Measurements from ENCODE around the gene NDRG3. TPM values are rescaled to one million over a fixed set of nuclear protein-coding genes. Genes with fewer than 3 reads are reported as not detected.
A peak's percentile ranks its signal among the peaks of the same experiment; 100 is the strongest.

NDRG3 gene
- total and polyA plus RNA-seq, 7 experiments from 2014 or later: 20.8 to 49.4 (median 29.5) TPM

- Mint-ChIP-seq H3K27ac (peak overlapping the region in 1 of 9 donors; percentile 25), H3K36me3 (peaks cover 0 to 23% (median 17%) of the 10 kb centered on the region in 5 donors), H3K9me3 (no peaks in the 10 kb centered on the region), H3K27me3 (no peaks in the 10 kb centered on the region), H3K4me3 (no peak overlapping the region), H3K4me1 (peaks cover 13 to 26% (median 23%) of the 10 kb centered on the region in 7 donors)
- no peaks in the 10 kb centered on the region for H3K9me3 ChIP-seq (ENCODE audit: control insufficient read depth in 2 of 3, low read length in 3 of 3)
- no peak for ATAC-seq
- POLR2A ChIA-PET: interaction anchor here (0.7 to 1.2 kb wide), 3 partner anchors 9 to 425 kb away, joined by 3 to 5 read pairs (median 4); partner anchors contain the start of gene SLA2
- peaks cover 0 to 28% (median 0%) of the 10 kb centered on the region in 3 experiments for H3K36me3 ChIP-seq (ENCODE audit: control insufficient read depth in 2 of 3, insufficient read depth in 3 of 3, low read length in 3 of 3)
- no peak overlapping the region for H3K4me3 ChIP-seq (ENCODE audit: low read length)
- intact Hi-C loops (cut with micrococcal nuclease): no loop called here
- CTCF ChIA-PET: interaction anchor here (1.3 kb wide), 1 partner anchor 43 kb away, joined by 5 read pairs; no protein-coding TSS in a partner anchor
- H3K27me3 ChIP-seq (ENCODE audit: control insufficient read depth in 2 of 2, insufficient read depth in 2 of 2, low read length in 2 of 2): no peaks in the 10 kb centered on the region
- no peak for DNase-seq
- H3K27ac ChIP-seq (ENCODE audit: low read depth, low read length): no peak overlapping the region
- peaks cover 15 to 20% of the 10 kb centered on the region in 2 donors for H3K4me1 ChIP-seq (ENCODE audit: control insufficient read depth in 2 of 2, insufficient read depth in 2 of 2, low read length in 2 of 2)
Measured at GRCh38 chr20:36654506-36654905, 91.4 kb downstream of the NDRG3 start.

- ChIA-PET POLR2A (no interaction called here), CTCF (no interaction called here)
- intact Hi-C loops (cut with micrococcal nuclease): no loop called here
- no peak overlapping the region for H3K27ac Mint-ChIP-seq
- no peak for DNase-seq
- no peak overlapping the region for H3K27ac ChIP-seq (ENCODE audit: low read depth, low read length)
- H3K9me3 ChIP-seq (ENCODE audit: control insufficient read depth in 2 of 3, low read length in 3 of 3): no peaks in the 10 kb centered on the region
- peaks cover 0 to 28% (median 0%) of the 10 kb centered on the region in 3 experiments for H3K36me3 ChIP-seq (ENCODE audit: control insufficient read depth in 2 of 3, insufficient read depth in 3 of 3, low read length in 3 of 3)
- H3K9me3 Mint-ChIP-seq: no peaks in the 10 kb centered on the region
- H3K36me3 Mint-ChIP-seq: peaks cover 0 to 23% (median 17%) of the 10 kb centered on the region in 5 donors
- no peaks in the 10 kb centered on the region for H3K27me3 Mint-ChIP-seq
- no peaks in the 10 kb centered on the region for H3K27me3 ChIP-seq (ENCODE audit: control insufficient read depth in 2 of 2, insufficient read depth in 2 of 2, low read length in 2 of 2)
- H3K4me3 ChIP-seq (ENCODE audit: low read length): no peak overlapping the region
- ATAC-seq: no peak
- H3K4me3 Mint-ChIP-seq: no peak overlapping the region
- peaks cover 8 to 12% of the 10 kb centered on the region in 2 donors for H3K4me1 ChIP-seq (ENCODE audit: control insufficient read depth in 2 of 2, insufficient read depth in 2 of 2, low read length in 2 of 2)
- H3K4me1 Mint-ChIP-seq: peaks cover 7 to 18% (median 15%) of the 10 kb centered on the region in 7 donors
Measured at GRCh38 chr20:36653456-36653855, 92.4 kb downstream of the NDRG3 start.

DNA sequence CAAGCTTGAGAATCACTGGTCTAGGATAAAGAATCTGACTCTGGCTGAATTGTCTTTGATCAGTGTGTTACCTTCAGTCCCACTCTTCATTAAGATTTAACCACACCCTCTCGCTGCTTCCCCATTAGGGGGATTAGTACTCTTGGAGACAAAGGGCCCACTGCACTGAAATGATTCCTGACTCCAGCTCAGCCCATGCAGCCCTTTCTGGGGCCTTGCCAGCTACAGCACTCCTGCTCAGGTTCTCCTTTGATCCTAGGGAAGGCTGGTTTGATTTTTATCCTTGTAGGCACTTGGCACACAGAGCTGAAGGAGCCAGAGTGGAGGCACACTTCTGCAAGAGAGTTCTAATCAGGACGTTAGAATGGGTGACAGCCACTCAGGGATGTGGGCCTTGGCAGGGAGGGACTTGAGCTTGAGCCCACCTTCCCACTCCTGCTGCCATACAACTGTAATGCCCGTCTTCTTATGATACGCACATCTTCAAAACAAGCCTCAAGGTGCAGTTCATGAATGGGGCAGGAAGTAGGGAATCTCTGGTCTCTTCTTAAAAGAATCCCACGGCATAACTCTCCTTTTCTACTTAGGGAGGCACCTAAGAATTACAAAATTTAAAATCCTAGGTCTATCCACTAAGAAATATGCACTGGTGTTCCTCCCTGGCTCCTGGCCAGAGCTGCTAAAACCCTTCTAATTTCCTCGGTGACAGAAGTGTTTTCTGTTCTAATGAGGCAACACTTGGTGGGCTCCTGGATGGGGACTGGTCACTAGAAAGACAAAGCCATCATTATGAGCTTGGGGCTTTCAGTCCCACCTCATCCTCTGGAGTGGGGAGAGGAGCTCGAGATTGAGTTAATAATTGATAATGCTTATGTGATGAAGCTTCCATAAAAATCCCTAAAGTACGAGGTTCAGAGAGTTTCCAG lies 98.4 kb downstream of the NDRG3 start:
- ATAC-seq (no peak), DNase-seq (no peak)
- Histone ChIP-seq H3K9me3 (ENCODE audit: control insufficient read depth in 2 of 3, low read length in 3 of 3) (no peaks in the 10 kb centered on the region), H3K4me1 (ENCODE audit: control insufficient read depth in 2 of 2, insufficient read depth in 2 of 2, low read length in 2 of 2) (peaks cover 23 to 25% of the 10 kb centered on the region in 2 donors), H3K27me3 (ENCODE audit: control insufficient read depth in 2 of 2, insufficient read depth in 2 of 2, low read length in 2 of 2) (no peaks in the 10 kb centered on the region), H3K36me3 (ENCODE audit: control insufficient read depth in 2 of 3, insufficient read depth in 3 of 3, low read length in 3 of 3) (peaks cover 0 to 3% (median 0%) of the 10 kb centered on the region in 3 experiments), H3K4me3 (ENCODE audit: low read length) (no peak overlapping the region), H3K27ac (ENCODE audit: low read depth, low read length) (peak overlapping the region; percentile 3)
- ChIA-PET CTCF (interaction anchor here (0.6 to 4.4 kb wide), 2 partner anchors 35 to 195 kb away, joined by 5 to 43 read pairs; no protein-coding TSS in a partner anchor), POLR2A (interaction anchor here (0.6 to 9.2 kb wide), 7 partner anchors 16 to 208 kb away, joined by 3 to 74 read pairs (median 4); partner anchors contain the start of gene RAB5IF)
- peaks cover 22 to 52% (median 47%) of the 10 kb centered on the region in 7 donors for H3K4me1 Mint-ChIP-seq
- H3K4me3 Mint-ChIP-seq: peak overlapping the region in 9 of 10 donors; percentile 20 to 97 (median 56)
- H3K36me3 Mint-ChIP-seq: peaks cover 0 to 20% (median 7%) of the 10 kb centered on the region in 5 donors
- no peaks in the 10 kb centered on the region for H3K9me3 Mint-ChIP-seq
- intact Hi-C loops (cut with micrococcal nuclease): loop anchor here in 1 of 2 donors (5.0 kb wide), 1 partner anchor 100 kb away; the partner anchor contains the start of gene NDRG3
- H3K27me3 Mint-ChIP-seq: no peaks in the 10 kb centered on the region
- H3K27ac Mint-ChIP-seq: peak overlapping the region; percentile 52 to 99 (median 92)

DNA sequence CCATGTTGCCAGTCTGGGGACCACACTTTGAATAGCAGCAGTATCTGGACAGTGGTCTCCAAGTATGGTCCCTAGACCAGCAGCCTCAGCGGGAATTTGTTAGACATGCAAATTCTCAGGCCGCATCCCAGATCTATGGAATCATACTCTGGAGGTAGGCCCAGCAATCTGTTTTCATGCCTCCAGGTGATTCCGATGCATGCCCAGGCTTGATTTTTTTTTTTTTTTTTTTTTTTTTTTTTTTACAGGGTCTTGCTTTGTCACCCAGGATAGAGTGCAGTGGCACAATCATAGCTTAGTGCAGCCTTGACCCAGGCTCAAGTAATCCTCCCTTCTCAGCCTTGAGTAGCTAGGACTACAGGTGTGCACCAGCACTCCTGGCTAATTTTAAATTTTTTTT lies 99.2 kb downstream of the NDRG3 start:
- intact Hi-C loops (cut with micrococcal nuclease): loop anchor here (1.0 to 5.0 kb wide), 6 partner anchors 16 to 101 kb away; partner anchors contain the start of genes NDRG3 (in 1 of the 2), RAB5IF (in 1 of the 2) and TGIF2 (in 1 of the 2)
- Histone ChIP-seq H3K9me3 (ENCODE audit: control insufficient read depth in 2 of 3, low read length in 3 of 3) (no peaks in the 10 kb centered on the region), H3K4me1 (ENCODE audit: control insufficient read depth in 2 of 2, insufficient read depth in 2 of 2, low read length in 2 of 2) (peaks cover 27 to 33% of the 10 kb centered on the region in 2 donors), H3K27me3 (ENCODE audit: control insufficient read depth in 2 of 2, insufficient read depth in 2 of 2, low read length in 2 of 2) (no peaks in the 10 kb centered on the region), H3K36me3 (ENCODE audit: control insufficient read depth in 2 of 3, insufficient read depth in 3 of 3, low read length in 3 of 3) (peaks cover 0 to 1% (median 1%) of the 10 kb centered on the region in 3 experiments), H3K27ac (ENCODE audit: low read depth, low read length) (peak overlapping the region; percentile 85), H3K4me3 (ENCODE audit: low read length) (no peak overlapping the region)
- Mint-ChIP-seq H3K4me3 (peak overlapping the region; percentile 51 to 100 (median 98)), H3K4me1 (peaks cover 27 to 60% (median 54%) of the 10 kb centered on the region in 7 donors), H3K9me3 (peaks cover 0 to 2% (median 0%) of the 10 kb centered on the region in 11 donors), H3K27ac (peak overlapping the region; percentile 83 to 99 (median 97)), H3K36me3 (peaks cover 0 to 24% (median 6%) of the 10 kb centered on the region in 5 donors), H3K27me3 (no peaks in the 10 kb centered on the region)
- ATAC-seq (no peak), DNase-seq (no peak)
- CTCF ChIA-PET: interaction anchor here (0.6 to 4.4 kb wide), 4 partner anchors 9 to 195 kb away, joined by 5 to 43 read pairs (median 7); no protein-coding TSS in a partner anchor
- POLR2A ChIA-PET: interaction anchor here (0.6 to 9.2 kb wide), 10 partner anchors 10 to 153 kb away, joined by 3 to 74 read pairs (median 7); partner anchors contain the start of gene RAB5IF

GRCh38 chr20:36645998-36646397 lies 99.9 kb downstream of the NDRG3 start, which contains the start of gene SLA2:
TSS of gene SLA2 (minus strand) at chr20:36646196. CDS start at chr20:36641335, 4,861 bp downstream.
- ChIA-PET POLR2A (interaction anchor here (0.6 to 9.2 kb wide), 19 partner anchors 9 to 398 kb away, joined by 3 to 74 read pairs (median 4); partner anchors contain the start of genes DSN1 and RAB5IF), CTCF (interaction anchor here (1.0 to 4.4 kb wide), 8 partner anchors 10 to 41 kb away, joined by 3 to 43 read pairs (median 8); partner anchors contain the start of gene RAB5IF)
- Mint-ChIP-seq H3K4me1 (peaks cover 31 to 67% (median 58%) of the 10 kb centered on the region in 7 donors), H3K9me3 (peaks cover 0 to 2% (median 0%) of the 10 kb centered on the region in 11 donors), H3K27me3 (no peaks in the 10 kb centered on the region), H3K36me3 (peaks cover 0 to 25% (median 5%) of the 10 kb centered on the region in 5 donors), H3K27ac (peak within 1 kb of the TSS; percentile 94 to 99 (median 97)), H3K4me3 (peak within 1 kb of the TSS; percentile 93 to 100 (median 99))
- H3K36me3 ChIP-seq (ENCODE audit: control insufficient read depth in 2 of 3, insufficient read depth in 3 of 3, low read length in 3 of 3): peaks cover 0 to 8% (median 5%) of the 10 kb centered on the region in 3 experiments
- no peaks in the 10 kb centered on the region for H3K27me3 ChIP-seq (ENCODE audit: control insufficient read depth in 2 of 2, insufficient read depth in 2 of 2, low read length in 2 of 2)
- ATAC-seq: peak; percentile 92
- peaks cover 30 to 35% of the 10 kb centered on the region in 2 donors for H3K4me1 ChIP-seq (ENCODE audit: control insufficient read depth in 2 of 2, insufficient read depth in 2 of 2, low read length in 2 of 2)
- peak within 1 kb of the TSS; percentile 85 for H3K27ac ChIP-seq (ENCODE audit: low read depth, low read length)
- intact Hi-C loops (cut with micrococcal nuclease): loop anchor here (1.0 to 5.0 kb wide), 11 partner anchors 13 to 101 kb away; partner anchors contain the start of genes RAB5IF (in 2 of the 2), NDRG3 (in 1 of the 2) and TGIF2 (in 1 of the 2)
- no peaks in the 10 kb centered on the region for H3K9me3 ChIP-seq (ENCODE audit: control insufficient read depth in 2 of 3, low read length in 3 of 3)
- peak within 1 kb of the TSS; percentile 82 for H3K4me3 ChIP-seq (ENCODE audit: low read length)
- DNase-seq: peak; percentile 36 to 75 (median 67)
